HCT116 (cell line): ENCODE measurements around the gene BICRA. TPM values are rescaled to one million over a fixed set of nuclear protein-coding genes. Genes with fewer than 3 reads are reported as not detected.

Experiments used
- ATAC-seq: fragments of 200-7000 bp; cut with Tn5 transposase; 2 replicates; pipeline ENCODE4 v1.9.1; 2020; ENCODE audit warnings: mild to moderate bottlenecking, moderate library complexity
- BruUV-seq: library from RNA; stranded (reverse); fragments of 400-500 nt; replicated peaks from 2 replicates; lab custom pipeline; 2021; lab: Mats Ljungman, UMichigan
- CTCF ChIA-PET: fragments of 300-600 bp; sonication (Branson Sonifier 250); formaldehyde crosslinking; loops from one replicate; lab custom pipeline; 2021; ENCODE audit warnings: antibody characterized with exemption; lab: Charles Lee
- POLR2A ChIA-PET: fragments of 300-600, 350-600 bp; sonication (Branson Sonifier 250); formaldehyde crosslinking; loops from one replicate; lab custom pipeline; 2021; ENCODE audit warnings: antibody characterized with exemption; lab: Charles Lee
- RAD21 ChIA-PET, 2 experiments: fragments of 300-600 bp; sonication (Branson Sonifier 250); formaldehyde crosslinking; loops; one replicate each; lab custom pipeline; 2023; ENCODE audit warnings: low total read pairs in 2 of 2; ENCODE audit not compliant: uncharacterized antibody in 2 of 2, unreplicated experiment in 2 of 2, low non-redundant PET in 1 of 2; lab: Charles Lee
- DNase-seq: peaks from one replicate; pipeline ENCODE4 v3.0.0-alpha.2; 2010; ENCODE audit warnings: low read depth, low spot score
- H2AFZ ChIP-seq: fragments of 200-600 bp; shearing (Covaris generic), sonication (generic); 2 replicates; pipeline ENCODE4 v1.6.1; 2017; ENCODE audit warnings: low read depth, mixed run types, mixed read lengths, antibody characterized with exemption, low read length; ENCODE audit not compliant: poor library complexity, severe bottlenecking
- H3K27ac ChIP-seq: 2 replicates; pipeline ENCODE4 v1.5.1; 2012; ENCODE audit warnings: low read depth, low read length
- H3K27me3 ChIP-seq: fragments of 200-600 bp; sonication (generic); 2 replicates; pipeline ENCODE4 v1.6.1; 2016; ENCODE audit warnings: mixed run types, low read length, mixed read lengths; ENCODE audit not compliant: insufficient read depth
- H3K36me3 ChIP-seq, 2 experiments: fragments of 200-500 bp in 1 of 2; fragments of 200-600 bp in 1 of 2; sonication (Bioruptor generic) in 1 of 2; sonication (generic) in 1 of 2; 2 replicates each; pipeline versions ENCODE4 v1.5.1 to v1.6.1; 2014 to 2016; ENCODE audit warnings: low read length in 2 of 2, inconsistent platforms in 1 of 2, mixed read lengths in 1 of 2, mixed run types in 1 of 2; ENCODE audit not compliant: insufficient read depth in 2 of 2, control insufficient read depth in 1 of 2
- H3K4me1 ChIP-seq, 2 experiments: fragments of 200-600 bp in 1 of 2; sonication (generic) in 1 of 2; 2 replicates each; pipeline versions ENCODE4 v1.5.1 to v1.6.1; 2012 to 2017; ENCODE audit warnings: low read length in 2 of 2, inconsistent platforms in 1 of 2, mild to moderate bottlenecking in 1 of 2, mixed read lengths in 1 of 2, mixed run types in 1 of 2, moderate library complexity in 1 of 2; ENCODE audit not compliant: insufficient read depth in 2 of 2, control insufficient read depth in 1 of 2
- H3K4me2 ChIP-seq: fragments of 200-600 bp; sonication (generic); 2 replicates; pipeline ENCODE4 v1.6.1; 2017; ENCODE audit warnings: mixed run types, low read length, mixed read lengths
- H3K4me3 ChIP-seq, 2 experiments: fragments of 200-600 bp in 1 of 2; sonication (generic) in 1 of 2; replicated peaks in 1 of 2; 2 replicates each; pipeline ENCODE4 v1.5.1; 2011 to 2016; ENCODE audit warnings: low read length in 2 of 2, control low read depth in 1 of 2, low read depth in 1 of 2, mild to moderate bottlenecking in 1 of 2, mixed read lengths in 1 of 2, mixed run types in 1 of 2
- H3K79me2 ChIP-seq: fragments of 200-600 bp; sonication (generic); 2 replicates; pipeline ENCODE4 v1.6.1; 2017; ENCODE audit warnings: mild to moderate bottlenecking, mixed run types, low read length, moderate library complexity, mixed read lengths; ENCODE audit not compliant: insufficient read depth
- H3K9ac ChIP-seq: fragments of 200-600 bp; sonication (generic); 2 replicates; pipeline ENCODE4 v1.6.1; 2016; ENCODE audit warnings: low read length, mixed read lengths
- H3K9me2 ChIP-seq: fragments of 200-600 bp; sonication (generic), shearing (Covaris generic); 2 replicates; pipeline ENCODE4 v1.6.1; 2017; ENCODE audit warnings: mixed run types, mild to moderate bottlenecking, moderate library complexity; ENCODE audit not compliant: insufficient read depth
- H3K9me3 ChIP-seq, 2 experiments: fragments of 200-500 bp in 1 of 2; fragments of 200-600 bp in 1 of 2; sonication (Bioruptor generic) in 1 of 2; sonication (generic) in 1 of 2; 2 replicates each; pipeline ENCODE4 v1.6.1; 2014 to 2017; ENCODE audit warnings: low read length in 2 of 2, mixed read lengths in 2 of 2, inconsistent platforms in 1 of 2, low read depth in 1 of 2, mild to moderate bottlenecking in 1 of 2, mixed run types in 1 of 2, moderate library complexity in 1 of 2; ENCODE audit not compliant: control insufficient read depth in 1 of 2, insufficient read depth in 1 of 2
- H4K20me1 ChIP-seq: fragments of 200-600 bp; sonication (generic), shearing (Covaris generic); 2 replicates; pipeline ENCODE4 v1.6.1; 2017; ENCODE audit warnings: mixed run types, mild to moderate bottlenecking, moderate library complexity; ENCODE audit not compliant: insufficient read depth
- CEBPB ChIP-seq: IDR thresholded peaks from 2 replicates; pipeline ENCODE4 v1.6.1; 2012; ENCODE audit warnings: low read depth
- EGR1 ChIP-seq: IDR thresholded peaks from 2 replicates; pipeline ENCODE4 v1.6.1; 2012; ENCODE audit warnings: low read depth
- POLR2A ChIP-seq: IDR thresholded peaks from 2 replicates; pipeline ENCODE4 v1.7.0; 2011; ENCODE audit warnings: borderline replicate concordance; ENCODE audit not compliant: insufficient read depth, insufficient read length; ENCODE audit errors: extremely low read depth
- RAD21 ChIP-seq: IDR thresholded peaks from 2 replicates; pipeline ENCODE4 v1.6.1; 2012; ENCODE audit warnings: low read depth, mild to moderate bottlenecking
- REST ChIP-seq: IDR thresholded peaks from 2 replicates; pipeline ENCODE4 v1.6.1; 2012; ENCODE audit warnings: low read depth
- SP1 ChIP-seq: IDR thresholded peaks from 2 replicates; pipeline ENCODE4 v1.6.1; 2012; ENCODE audit warnings: low read depth
- SRF ChIP-seq: IDR thresholded peaks from 2 replicates; pipeline ENCODE4 v1.6.1; 2012; ENCODE audit warnings: low read depth
- TCF7L2 ChIP-seq: IDR thresholded peaks from 2 replicates; pipeline ENCODE4 v1.7.0; 2011; ENCODE audit warnings: borderline replicate concordance, inconsistent platforms; ENCODE audit not compliant: insufficient read depth, insufficient read length; ENCODE audit errors: extremely low read depth
- ZFX ChIP-seq: fragments of 450-650 bp; IDR thresholded peaks from 2 replicates; pipeline ENCODE4 v1.6.1; 2017
- intact Hi-C: fragments of 100-400 bp; cut with micrococcal nuclease; formaldehyde crosslinking; loops from 2 replicates; pipeline ENCODE4 v1.10.0; 2022
- total RNA-seq: library from RNA; stranded (reverse); gene quantifications from one replicate; pipeline ENCODE4 v1.2.1, GENCODE V29; 2021; ENCODE audit not compliant: unreplicated experiment
- TF ChIP-seq, protein P1 (sequence below): IDR thresholded peaks from 2 replicates; pipeline ENCODE4 v1.6.1; 2012

BICRA gene
- total RNA-seq, 1 experiment from 2014 or later = 11.3 TPM

DNA sequence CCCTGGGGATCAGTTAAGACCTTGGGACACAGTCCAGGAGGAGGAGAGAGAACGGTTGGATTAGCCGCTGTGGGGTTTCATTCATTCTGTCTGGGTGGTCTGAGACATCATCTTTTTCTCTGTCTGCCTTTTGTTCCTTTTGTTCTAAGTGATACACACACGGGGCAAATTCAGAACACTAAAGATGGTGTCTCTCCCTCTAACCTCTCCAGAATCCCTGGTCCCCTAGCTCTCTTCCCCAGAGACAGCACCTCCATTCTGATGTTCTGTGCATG is 5.0 kb downstream of the BICRA start:
- Histone ChIP-seq H3K4me1 (peaks cover 8 to 15% of the 10 kb centered on the region in 2 experiments; a peak in 3 of 4 replicates), H3K4me2 (no peak overlapping the region), H3K9ac (no peak overlapping the region), H3K9me3 (no peaks in the 10 kb centered on the region), H3K27ac (no peak overlapping the region), H3K36me3 (no peaks in the 10 kb centered on the region), H3K27me3 (no peaks in the 10 kb centered on the region), H3K4me3 (no peak overlapping the region), H3K79me2 (peaks cover 90% of the 10 kb centered on the region), H3K9me2 (no peaks in the 10 kb centered on the region), H2AFZ (no peak overlapping the region), H4K20me1 (no peaks in the 10 kb centered on the region)
- no peak for TF ChIP-seq SRF
- no peak for TF ChIP-seq EGR1
- no peak for TF ChIP-seq ZFX
- no peak for TF ChIP-seq RAD21
- TF ChIP-seq SP1 = no peak
- TF ChIP-seq POLR2A = no peak
- TF ChIP-seq REST = no peak
- no peak for TF ChIP-seq TCF7L2
- TF ChIP-seq, protein P1, sequence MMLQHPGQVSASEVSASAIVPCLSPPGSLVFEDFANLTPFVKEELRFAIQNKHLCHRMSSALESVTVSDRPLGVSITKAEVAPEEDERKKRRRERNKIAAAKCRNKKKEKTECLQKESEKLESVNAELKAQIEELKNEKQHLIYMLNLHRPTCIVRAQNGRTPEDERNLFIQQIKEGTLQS = no peak
- no peak for TF ChIP-seq CEBPB
- intact Hi-C loops = no loop called here
- ChIA-PET CTCF (no interaction called here), RAD21 (no interaction called here), POLR2A (no interaction called here)
- BruUV-seq = no TSS peak
- DNase-seq = no peak
- ATAC-seq = no peak
